Measurements from ENCODE around the gene SNIP1. TPM values are rescaled to one million over a fixed set of nuclear protein-coding genes. Genes with fewer than 3 reads are reported as not detected.
"Not testable (repeated sequence)": the region's sequence is repeated elsewhere in the genome, so short reads cannot be mapped to it uniquely, and the experiment has no call there.

The SNIP1 gene, protein sequence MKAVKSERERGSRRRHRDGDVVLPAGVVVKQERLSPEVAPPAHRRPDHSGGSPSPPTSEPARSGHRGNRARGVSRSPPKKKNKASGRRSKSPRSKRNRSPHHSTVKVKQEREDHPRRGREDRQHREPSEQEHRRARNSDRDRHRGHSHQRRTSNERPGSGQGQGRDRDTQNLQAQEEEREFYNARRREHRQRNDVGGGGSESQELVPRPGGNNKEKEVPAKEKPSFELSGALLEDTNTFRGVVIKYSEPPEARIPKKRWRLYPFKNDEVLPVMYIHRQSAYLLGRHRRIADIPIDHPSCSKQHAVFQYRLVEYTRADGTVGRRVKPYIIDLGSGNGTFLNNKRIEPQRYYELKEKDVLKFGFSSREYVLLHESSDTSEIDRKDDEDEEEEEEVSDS
- total RNA-seq (10 to 100 TPM; 36.3 to 36.9 TPM), polyA plus RNA-seq (1 to 10 TPM; 3.6 to 5.5 (median 3.7) TPM), total RNA-seq (42.2 to 77.3 (median 48.4) reads per million in 6 experiments)

DNA sequence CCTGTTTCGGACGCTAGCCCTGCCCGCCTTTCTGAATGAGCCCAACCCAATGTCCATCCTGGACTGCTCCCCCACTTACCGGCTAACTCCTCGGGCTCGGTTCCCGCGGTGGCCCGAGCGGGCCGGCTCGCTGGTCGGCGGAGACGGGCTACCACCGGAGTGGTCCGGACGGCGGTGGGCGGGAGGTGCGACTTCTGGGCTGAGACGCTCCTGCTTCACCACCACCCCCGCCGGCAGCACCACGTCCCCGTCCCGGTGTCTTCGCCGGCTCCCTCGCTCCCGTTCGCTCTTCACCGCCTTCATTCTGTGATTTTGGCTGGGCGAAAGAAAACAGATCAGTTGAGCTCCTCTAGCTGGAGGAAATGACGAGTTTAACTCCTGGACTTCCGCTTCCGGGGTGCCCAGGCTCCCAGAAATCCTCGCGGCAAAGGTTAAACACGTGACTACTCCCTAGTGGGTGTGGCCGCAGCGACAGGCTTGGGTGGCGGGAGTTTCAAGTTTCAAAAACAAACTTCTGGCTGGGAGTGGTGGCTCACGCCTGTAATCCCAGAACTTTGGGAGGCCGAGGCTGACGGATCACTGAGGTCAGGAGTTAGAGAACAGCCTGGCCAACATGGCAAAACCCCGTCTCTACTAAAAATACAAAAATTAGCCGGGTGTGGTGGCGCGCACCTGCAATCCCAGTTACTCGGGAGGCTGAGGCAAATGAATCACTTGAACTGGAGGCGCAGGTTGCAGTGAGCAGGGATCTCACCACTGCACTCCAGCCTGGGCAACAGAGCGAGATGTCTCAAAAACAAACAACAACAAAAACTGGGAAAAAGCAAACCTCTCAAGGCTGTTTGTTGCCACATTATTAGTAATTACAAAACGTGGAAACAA is at the start of gene SNIP1:
Gene SNIP1, minus strand, starts transcription at position 367 of the 882 bp plus-strand sequence. Its CDS starts 64 bp downstream, at position 303.
- POLR2A ChIA-PET: interaction anchor here (0.5 to 2.7 kb wide), 9 partner anchors 16 to 252 kb away, joined by 3 to 27 read pairs (median 5); partner anchors contain the start of gene MEAF6
- Mint-ChIP-seq H3K27ac (peak within 1 kb of the TSS; percentile 95 to 100 (median 98)), H3K36me3 (peaks cover 0 to 40% (median 4%) of the 10 kb centered on the region in 3 donors), H3K27me3 (peaks cover 0 to 10% (median 5%) of the 10 kb centered on the region in 5 donors), H3K4me1 (peaks cover 18 to 46% (median 45%) of the 10 kb centered on the region in 4 donors), H3K9me3 (no peaks in the 10 kb centered on the region), H3K4me3 (peak within 1 kb of the TSS; percentile 97 to 100 (median 99))
- peak; percentile 73 to 96 (median 91) for DNase-seq
- peak; percentile 95 to 99 for ATAC-seq

DNA sequence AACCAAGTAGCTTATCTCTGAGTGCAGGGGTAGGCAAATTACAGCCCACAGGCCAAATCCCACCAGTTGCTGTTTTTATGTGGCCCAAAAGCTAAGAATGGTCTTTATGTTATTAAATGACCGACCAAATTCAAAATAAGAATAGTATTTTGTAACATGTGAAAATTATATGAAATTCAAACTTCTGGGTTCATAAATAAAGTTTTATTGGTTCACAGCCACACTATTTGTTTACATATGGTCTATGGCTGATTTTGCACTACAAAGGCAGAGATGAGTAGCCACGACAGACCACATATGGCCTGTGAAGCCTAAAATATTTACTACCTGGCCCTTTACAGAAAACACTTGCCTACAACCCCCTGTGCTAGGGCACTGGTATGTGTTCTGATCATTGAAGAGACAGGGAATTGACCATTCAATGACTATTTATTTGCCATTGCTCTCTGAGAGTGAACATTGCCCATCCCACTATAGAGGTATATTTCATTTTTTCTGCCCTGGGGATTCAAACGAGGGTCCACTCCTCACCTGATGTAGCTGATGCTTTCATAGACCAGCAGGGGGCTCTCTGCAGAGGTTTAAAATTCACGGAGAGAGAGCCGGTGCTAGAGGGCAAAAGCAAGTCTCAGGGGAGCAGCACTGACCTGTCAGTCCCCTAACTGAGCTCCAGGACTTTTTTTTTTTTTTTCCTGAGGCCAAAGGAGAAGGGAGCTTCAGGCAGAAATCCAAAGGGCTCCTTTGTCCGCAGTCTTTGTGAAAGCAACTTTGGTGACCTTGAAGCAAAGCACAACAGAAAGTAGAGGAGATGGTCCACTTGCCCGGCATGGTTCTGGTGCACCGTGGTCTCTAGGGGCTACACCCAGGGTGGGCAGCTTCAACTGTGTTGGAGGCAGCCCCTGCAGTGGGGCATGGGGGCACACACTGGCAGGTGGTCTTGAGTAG is 48.9 kb upstream of the SNIP1 start:
- Mint-ChIP-seq H3K4me3 (no peak overlapping the region), H3K9me3 (no peaks in the 10 kb centered on the region), H3K27ac (no peak overlapping the region), H3K27me3 (peaks cover 2 to 18% (median 12%) of the 10 kb centered on the region in 5 donors), H3K4me1 (peaks cover 0 to 7% (median 7%) of the 10 kb centered on the region in 4 donors), H3K36me3 (no peaks in the 10 kb centered on the region)
- DNase-seq: peak in 9 of 10 donors; percentile 4 to 72 (median 42)
- POLR2A ChIA-PET: interaction anchor here (0.7 to 1.9 kb wide), 2 partner anchors 81 to 200 kb away, joined by 3 to 9 read pairs; no protein-coding TSS in a partner anchor
- ATAC-seq: peak; percentile 70 to 80

DNA sequence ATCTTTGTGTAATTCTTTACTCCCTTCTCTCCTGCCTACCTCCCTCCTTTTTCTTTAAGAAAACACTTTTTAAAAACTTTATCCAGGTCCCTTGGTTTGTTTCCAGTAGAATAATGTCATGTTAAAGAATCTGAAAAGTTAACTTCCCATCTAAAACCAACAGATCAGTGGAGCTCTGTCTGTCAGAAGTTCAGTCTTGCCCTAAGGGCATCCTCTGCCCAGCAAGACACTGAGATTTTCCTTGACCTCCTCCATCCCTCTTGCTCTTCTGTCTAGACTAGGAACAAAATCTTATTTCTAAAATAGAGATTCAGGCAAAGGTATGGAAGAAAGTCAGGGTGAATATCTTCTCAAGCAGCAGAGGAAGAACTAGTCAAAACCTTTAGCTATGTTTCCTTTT is 47.3 kb upstream of the SNIP1 start:
- H3K36me3 Mint-ChIP-seq: no peaks in the 10 kb centered on the region
- DNase-seq (no peak), ATAC-seq (no peak)
- peak overlapping the region in 1 of 10 donors; percentile 44 for H3K27ac Mint-ChIP-seq
- peaks cover 2 to 18% (median 9%) of the 10 kb centered on the region in 5 donors for H3K27me3 Mint-ChIP-seq
- H3K4me1 Mint-ChIP-seq: peaks cover 0 to 12% (median 5%) of the 10 kb centered on the region in 4 donors
- POLR2A ChIA-PET: no interaction called here
- H3K9me3 Mint-ChIP-seq: no peaks in the 10 kb centered on the region
- no peak overlapping the region for H3K4me3 Mint-ChIP-seq

DNA sequence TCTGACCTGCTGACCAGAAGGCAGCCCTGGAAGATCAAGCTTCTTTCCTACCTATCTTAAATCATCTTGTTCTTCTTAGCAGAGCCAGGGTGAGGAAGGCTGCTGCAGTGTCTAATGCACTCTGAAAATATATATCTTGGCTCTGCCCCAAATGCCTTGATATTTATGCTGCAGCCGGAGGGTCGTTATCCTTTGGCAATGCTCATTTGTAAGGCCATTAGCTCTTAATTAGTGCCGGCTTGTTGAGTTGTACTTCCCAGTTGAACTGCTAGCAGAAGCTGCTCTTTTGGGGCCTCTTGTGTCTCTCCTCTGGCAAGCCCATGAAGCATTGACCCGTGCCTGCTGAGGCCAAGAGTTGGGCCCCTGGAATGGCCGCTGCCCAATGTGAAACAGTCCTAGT is 45.8 kb upstream of the SNIP1 start:
- peak overlapping the region in 1 of 10 donors; percentile 20 for H3K4me3 Mint-ChIP-seq
- no peaks in the 10 kb centered on the region for H3K9me3 Mint-ChIP-seq
- H3K27ac Mint-ChIP-seq: peak overlapping the region in 2 of 10 donors; percentile 34 to 48
- POLR2A ChIA-PET: no interaction called here
- H3K4me1 Mint-ChIP-seq: peaks cover 13 to 27% (median 17%) of the 10 kb centered on the region in 4 donors
- H3K36me3 Mint-ChIP-seq: peaks cover 0 to 2% (median 0%) of the 10 kb centered on the region in 3 donors
- ATAC-seq (no peak), DNase-seq (no peak)
- peaks cover 2 to 18% (median 9%) of the 10 kb centered on the region in 5 donors for H3K27me3 Mint-ChIP-seq

DNA sequence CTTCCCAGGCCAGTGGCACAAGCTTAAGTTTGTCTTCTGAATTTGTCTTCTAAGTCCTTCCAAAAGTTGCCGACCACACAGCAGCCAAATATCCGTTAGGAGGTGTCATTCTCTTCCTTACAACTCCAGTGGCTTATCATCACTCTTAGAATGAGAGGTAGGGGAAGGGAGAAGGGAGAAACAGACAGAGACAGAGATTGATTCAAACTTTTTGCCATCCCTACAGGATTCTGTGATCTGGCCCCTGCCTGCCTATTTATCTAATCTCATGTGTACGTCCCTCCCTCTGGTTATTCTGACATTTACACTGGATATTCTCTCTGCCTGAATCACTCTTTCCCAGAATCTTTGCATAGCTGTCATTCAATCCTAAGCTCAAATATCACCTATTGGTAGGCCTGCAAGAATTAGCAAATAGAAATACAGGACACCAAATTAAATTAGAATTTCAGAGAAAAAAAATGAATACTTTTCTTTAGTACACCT is 42.1 kb upstream of the SNIP1 start:
- DNase-seq (no peak), ATAC-seq (no peak)
- H3K4me1 Mint-ChIP-seq: peaks cover 12 to 38% (median 34%) of the 10 kb centered on the region in 4 donors
- peak overlapping the region; percentile 99 to 100 (median 100) for H3K4me3 Mint-ChIP-seq
- POLR2A ChIA-PET: interaction anchor here (0.6 to 1.9 kb wide), 6 partner anchors 42 to 121 kb away, joined by 3 to 8 read pairs (median 5); partner anchors contain the start of genes MEAF6 and SNIP1
- peaks cover 0 to 22% (median 4%) of the 10 kb centered on the region in 3 donors for H3K36me3 Mint-ChIP-seq
- H3K9me3 Mint-ChIP-seq: no peaks in the 10 kb centered on the region
- H3K27ac Mint-ChIP-seq: peak overlapping the region; percentile 96 to 100 (median 100)
- H3K27me3 Mint-ChIP-seq: no peaks in the 10 kb centered on the region

DNA sequence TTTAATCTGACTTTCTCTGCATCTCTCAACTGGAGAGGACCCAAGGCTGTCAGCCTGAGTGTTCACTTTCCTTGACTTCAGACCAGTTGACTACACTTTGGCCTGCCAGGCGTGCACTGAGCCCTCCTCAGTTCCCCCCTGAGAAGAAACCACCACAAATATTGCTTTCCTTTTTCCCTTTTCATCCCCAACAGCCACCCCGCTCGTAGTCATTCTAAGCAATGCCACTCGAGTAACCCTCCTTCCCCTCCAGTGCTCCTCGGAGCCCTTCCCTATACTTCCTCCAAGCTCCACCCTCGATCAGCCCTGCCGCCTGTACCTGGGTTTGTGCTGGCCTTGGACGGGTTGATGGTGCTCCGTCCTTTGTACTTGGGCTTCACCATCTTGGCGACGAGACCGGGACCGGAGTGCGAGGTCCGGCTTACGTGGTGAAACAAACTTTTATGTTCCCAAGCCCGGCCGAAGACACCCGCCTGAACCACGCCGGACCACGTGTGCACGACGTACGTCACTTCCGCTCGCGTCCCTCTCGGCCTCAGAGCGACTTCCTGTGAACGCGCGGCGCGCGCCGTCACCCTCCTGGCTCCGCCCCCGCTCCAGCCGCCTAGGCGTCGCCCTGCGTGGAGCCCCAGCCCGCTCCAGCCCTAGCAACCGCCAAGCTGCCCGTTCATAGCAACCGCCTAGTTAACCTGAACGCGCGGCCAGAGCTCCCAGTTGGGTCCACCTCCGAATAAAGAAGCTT is 41.5 kb upstream of the SNIP1 start, which contains the start of gene GNL2:
Gene GNL2, minus strand, starts transcription at position 498 of the 742 bp plus-strand sequence. Its CDS starts 115 bp downstream, at position 383.
- H3K9me3 Mint-ChIP-seq: no peaks in the 10 kb centered on the region
- POLR2A ChIA-PET: interaction anchor here (0.6 to 1.9 kb wide), 6 partner anchors 42 to 120 kb away, joined by 3 to 8 read pairs (median 5); partner anchors contain the start of genes MEAF6 and SNIP1
- ATAC-seq (peak; percentile 94 to 96), DNase-seq (peak; percentile 93 to 97 (median 95))
- H3K27me3 Mint-ChIP-seq: no peaks in the 10 kb centered on the region
- peaks cover 12 to 43% (median 35%) of the 10 kb centered on the region in 4 donors for H3K4me1 Mint-ChIP-seq
- peaks cover 4 to 29% (median 7%) of the 10 kb centered on the region in 3 donors for H3K36me3 Mint-ChIP-seq
- peak within 1 kb of the TSS; percentile 99 to 100 (median 100) for H3K4me3 Mint-ChIP-seq
- peak within 1 kb of the TSS; percentile 96 to 100 (median 100) for H3K27ac Mint-ChIP-seq

DNA sequence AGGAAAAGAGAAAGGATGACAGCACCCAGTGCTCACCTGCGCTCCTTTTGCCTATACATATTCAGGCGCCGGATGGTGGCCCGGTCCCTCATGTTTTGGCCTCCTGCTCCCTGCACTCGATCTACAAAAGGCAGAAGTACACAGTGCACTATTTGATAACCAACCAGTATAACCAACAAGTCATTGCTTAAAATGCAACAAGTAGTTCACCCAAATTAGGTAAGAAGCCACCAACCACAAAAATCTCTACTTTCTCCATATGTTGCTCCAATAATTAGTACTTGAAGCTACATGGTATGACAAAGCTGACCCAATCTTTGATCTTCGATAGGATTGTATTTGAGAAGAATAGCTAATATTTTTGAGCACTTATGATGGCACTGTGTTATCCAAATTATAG is 39.6 kb upstream of the SNIP1 start:
- peaks cover 4 to 45% (median 16%) of the 10 kb centered on the region in 3 donors for H3K36me3 Mint-ChIP-seq
- ATAC-seq: no peak
- no peak for DNase-seq
- POLR2A ChIA-PET: no interaction called here
- peak overlapping the region in 2 of 10 donors; percentile 48 to 60 for H3K27ac Mint-ChIP-seq
- no peaks in the 10 kb centered on the region for H3K27me3 Mint-ChIP-seq
- peak overlapping the region in 7 of 10 donors; percentile 8 to 61 (median 48) for H3K4me3 Mint-ChIP-seq
- peaks cover 12 to 43% (median 35%) of the 10 kb centered on the region in 4 donors for H3K4me1 Mint-ChIP-seq
- no peaks in the 10 kb centered on the region for H3K9me3 Mint-ChIP-seq

DNA sequence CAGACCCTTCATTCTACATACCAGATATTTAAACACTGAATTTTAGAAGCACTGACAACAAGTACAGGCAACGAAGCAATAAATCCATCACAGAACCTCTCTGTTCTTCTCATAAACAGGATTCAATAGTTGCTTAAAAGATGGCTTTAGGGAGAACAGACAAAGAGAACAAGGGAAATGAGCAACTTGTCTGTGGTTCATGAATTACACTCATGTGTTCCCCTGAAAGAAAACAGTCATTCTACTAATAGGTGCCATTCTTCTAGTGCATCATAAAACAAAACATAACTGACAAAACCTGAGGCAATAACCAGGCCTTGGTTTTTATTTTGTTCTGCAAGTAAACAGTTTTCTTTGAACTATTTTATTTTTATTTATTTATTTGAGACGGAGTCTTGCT is 34.8 kb upstream of the SNIP1 start:
- ATAC-seq (no peak), DNase-seq (no peak)
- peaks cover 3 to 21% (median 14%) of the 10 kb centered on the region in 4 donors for H3K4me1 Mint-ChIP-seq
- peaks cover 4 to 85% (median 22%) of the 10 kb centered on the region in 3 donors for H3K36me3 Mint-ChIP-seq
- POLR2A ChIA-PET: no interaction called here
- no peak overlapping the region for H3K27ac Mint-ChIP-seq
- H3K9me3 Mint-ChIP-seq: no peaks in the 10 kb centered on the region
- no peak overlapping the region for H3K4me3 Mint-ChIP-seq
- no peaks in the 10 kb centered on the region for H3K27me3 Mint-ChIP-seq

DNA sequence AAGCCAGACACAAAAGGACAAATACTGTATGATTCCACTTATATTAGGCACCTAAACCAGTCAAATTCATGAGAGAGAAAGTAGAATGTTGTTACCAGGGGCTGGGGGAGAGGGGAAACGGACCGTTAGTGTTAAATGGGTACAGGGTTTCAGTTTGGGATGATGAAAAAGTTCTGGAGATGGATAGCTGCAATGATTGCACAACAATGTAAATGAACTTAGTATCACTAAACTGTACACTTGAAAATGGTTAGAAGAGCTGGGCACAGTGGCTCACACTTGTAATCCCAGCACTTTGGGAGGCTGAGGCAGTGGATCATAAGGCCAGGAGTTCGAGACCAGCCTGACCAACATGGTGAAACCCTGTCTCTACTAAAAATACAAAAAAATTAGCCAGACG is 30.5 kb upstream of the SNIP1 start:
- ATAC-seq, H3K4me3 Mint-ChIP-seq, DNase-seq, H3K9me3 Mint-ChIP-seq, POLR2A ChIA-PET, H3K27me3 Mint-ChIP-seq, H3K4me1 Mint-ChIP-seq: not testable (repeated sequence)
- Mint-ChIP-seq H3K27ac (peak overlapping the region in 1 of 10 donors; percentile 51), H3K36me3 (peaks cover 0 to 90% (median 26%) of the 10 kb centered on the region in 3 donors)

DNA sequence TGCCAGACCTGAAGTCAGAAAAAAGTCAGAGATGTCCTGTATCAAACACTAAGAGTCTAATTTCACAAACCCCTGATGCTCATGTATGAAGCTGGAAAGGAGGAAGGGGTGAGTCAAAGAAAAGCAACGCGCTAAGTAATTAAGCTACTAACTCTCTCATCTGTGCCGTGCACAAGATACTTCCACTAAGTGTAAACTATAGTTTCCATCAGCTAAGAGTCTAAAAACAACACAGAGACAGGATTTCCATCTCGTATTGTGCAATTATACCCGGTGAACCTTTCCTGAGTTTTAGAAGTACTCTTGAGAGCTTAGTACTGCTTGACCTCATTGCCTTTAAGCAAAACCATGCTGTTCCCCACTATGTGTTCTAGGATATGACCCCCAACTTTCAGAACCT is 21.6 kb upstream of the SNIP1 start:
- no peaks in the 10 kb centered on the region for H3K9me3 Mint-ChIP-seq
- no peaks in the 10 kb centered on the region for H3K4me1 Mint-ChIP-seq
- ATAC-seq: no peak
- H3K27me3 Mint-ChIP-seq: no peaks in the 10 kb centered on the region
- no peak for DNase-seq
- H3K27ac Mint-ChIP-seq: no peak overlapping the region
- POLR2A ChIA-PET: no interaction called here
- H3K36me3 Mint-ChIP-seq: peaks cover 6 to 94% (median 28%) of the 10 kb centered on the region in 3 donors
- no peak overlapping the region for H3K4me3 Mint-ChIP-seq

All from naive thymus-derived CD8-positive, alpha-beta T cell (primary cell).